Measurements from ENCODE around the gene AQP1.
A peak's percentile ranks its signal among the peaks of the same experiment; 100 is the strongest.

AQP1 gene

GRCh38 chr7:30974605-30975255 is 63.1 kb downstream of the AQP1 start:
- peak; percentile 76 for DNase-seq (ENCODE audit: low spot score)

Measured in SW480 (cell line).